GM12878 (cell line): Measurements from ENCODE around the gene NHLRC3. TPM values are rescaled to one million over a fixed set of nuclear protein-coding genes. Genes with fewer than 3 reads are reported as not detected.

Source experiments
- ATAC-seq: fragments of 200-7000 bp; cut with Tn5 transposase; 3 replicates; pipeline ENCODE4 v1.9.1; 2020; ENCODE audit warnings: mild to moderate bottlenecking, moderate library complexity
- BruUV-seq: library from RNA; stranded (reverse); fragments of 400-500 nt; replicated peaks from 2 replicates; lab custom pipeline; 2021; lab: Mats Ljungman, UMichigan
- CTCF ChIA-PET: fragments of 300-600 bp; sonication (Branson Sonifier 250); formaldehyde crosslinking; extraction: SDS; loops from one replicate; lab custom pipeline; 2021; ENCODE audit warnings: inconsistent platforms; lab: Yijun Ruan, JAX
- POLR2A ChIA-PET: fragments of 350-600 bp; formaldehyde crosslinking; extraction: SDS; loops from one replicate; lab custom pipeline; 2021; ENCODE audit warnings: inconsistent platforms; lab: Charles Lee
- RAD21 ChIA-PET: fragments of 300-600 bp; sonication (Branson Sonifier 250); formaldehyde crosslinking; loops from one replicate; lab custom pipeline; 2023; ENCODE audit warnings: antibody characterized with exemption; ENCODE audit not compliant: unreplicated experiment; lab: Charles Lee
- SMC1A ChIA-PET: fragments of 300-600 bp; sonication (Branson Sonifier 250); formaldehyde crosslinking; loops from one replicate; lab custom pipeline; 2023; ENCODE audit not compliant: unreplicated experiment, uncharacterized antibody; lab: Charles Lee
- DNase-seq: peaks from one replicate; pipeline ENCODE4 v3.0.0-alpha.2; 2011; ENCODE audit warnings: low read depth, low spot score
- FAIRE-seq: peaks from 3 replicates; lab custom pipeline; 2011; peaks lifted over from hg19 to GRCh38; lab: Jason Lieb, UNC
- H2AFZ ChIP-seq: 2 replicates; pipeline ENCODE4 v1.6.0; 2011; ENCODE audit warnings: low read depth, low read length, control low read depth; ENCODE audit not compliant: control insufficient read depth
- H3K27ac ChIP-seq: 2 replicates; pipeline ENCODE4 v1.5.1; 2011; ENCODE audit warnings: control low read depth; ENCODE audit not compliant: control insufficient read depth, insufficient read depth
- H3K27me3 ChIP-seq, 2 experiments: replicated peaks in 1 of 2; 2 replicates each; pipeline versions ENCODE4 v1.6.0 to v1.6.1; 2011; ENCODE audit warnings: low read length in 1 of 2; ENCODE audit not compliant: control insufficient read depth in 2 of 2, insufficient read depth in 2 of 2
- H3K36me3 ChIP-seq, 2 experiments: 2 replicates each; pipeline ENCODE4 v1.5.1; 2011; ENCODE audit warnings: low read length in 1 of 2; ENCODE audit not compliant: control insufficient read depth in 2 of 2, insufficient read depth in 2 of 2
- H3K4me1 ChIP-seq: 2 replicates; pipeline ENCODE4 v1.6.1; 2011; ENCODE audit warnings: mild to moderate bottlenecking, low read length, moderate library complexity, mixed read lengths; ENCODE audit not compliant: control insufficient read depth, insufficient read depth
- H3K4me2 ChIP-seq: 2 replicates; pipeline ENCODE4 v1.6.0; 2011; ENCODE audit warnings: control low read depth; ENCODE audit not compliant: control insufficient read depth, insufficient read depth
- H3K4me3 ChIP-seq: fragments of 200-600 bp; sonication (generic); 2 replicates; pipeline ENCODE4 v1.5.1; 2016
- H3K79me2 ChIP-seq: 2 replicates; pipeline ENCODE4 v1.6.0; 2011; ENCODE audit warnings: low read length; ENCODE audit not compliant: control insufficient read depth, insufficient read depth
- H3K9ac ChIP-seq: 2 replicates; pipeline ENCODE4 v1.8.0; 2011; ENCODE audit warnings: low read length, control low read depth, mixed read lengths; ENCODE audit not compliant: control insufficient read depth, insufficient read depth
- H3K9me3 ChIP-seq: replicated peaks from 3 replicates; pipeline ENCODE4 v1.5.1; 2011; ENCODE audit warnings: mild to moderate bottlenecking, low read length; ENCODE audit not compliant: control insufficient read depth, insufficient read depth
- H4K20me1 ChIP-seq: 2 replicates; pipeline ENCODE4 v1.6.0; 2011; ENCODE audit not compliant: control insufficient read depth, insufficient read depth
- BACH1 ChIP-seq: fragments of 450-650 bp; IDR thresholded peaks from 2 replicates; pipeline ENCODE4 v1.6.1; 2017; ENCODE audit warnings: mild to moderate bottlenecking, borderline replicate concordance
- GABPA ChIP-seq: IDR thresholded peaks from 2 replicates; pipeline ENCODE4 v1.6.1; 2014; ENCODE audit warnings: antibody characterized with exemption, low read depth, mild to moderate bottlenecking, inconsistent platforms
- RCOR1 ChIP-seq: conservative IDR thresholded peaks from 2 replicates; pipeline ENCODE4 v1.6.1; 2012; ENCODE audit warnings: low read depth, low read length, improper control_type of control experiment
- RFX5 ChIP-seq: IDR thresholded peaks from 2 replicates; pipeline ENCODE4 v1.6.1; 2011; ENCODE audit warnings: low read depth, low read length, improper control_type of control experiment
- SUPT20H ChIP-seq: IDR thresholded peaks from 2 replicates; pipeline ENCODE4 v1.6.1; 2011; ENCODE audit warnings: low read depth, mild to moderate bottlenecking, low read length, moderate library complexity, borderline replicate concordance; ENCODE audit not compliant: control insufficient read depth
- WGBS: methylation state at CpG from one replicate; pipeline ENCODE4 v1.1.6; 2016; ENCODE audit warnings: low lambda C conversion rate; ENCODE audit not compliant: insufficient replicate concordance, insufficient coverage; ENCODE audit errors: missing lambda C conversion rate; 5-methylcytosine and 5-hydroxymethylcytosine counted together
- in situ Hi-C: fragments of 300-500 bp; cut with MboI; formaldehyde crosslinking; loops from 9 replicates; pipeline ENCODE4 v1.14.3; 2018; ENCODE audit warnings: mixed read lengths
- intact Hi-C: fragments of 100-400 bp; cut with micrococcal nuclease; formaldehyde crosslinking; loops from one replicate; pipeline ENCODE4 v1.14.2; 2022; ENCODE audit not compliant: unreplicated experiment
- polyA plus RNA-seq, 11 experiments: library from polyadenylated mRNA; depleted of rRNA in 4 of 11; unstranded in 6 of 11; stranded (reverse) in 5 of 11; fragments of >200 nt; fragmentation: Nextera tagmentation in 4 of 11; fragmentation: Illumina TruSeq in 1 of 11; extraction: Ambion mirVana in 4 of 11; extraction: Trizol in 1 of 11; gene quantifications; 1 replicate in 1 of 11; 2 replicates in 10 of 11; pipeline versions ENCODE4 v1.2.1 to v1.2.3, GENCODE V29; 2011 to 2016; ENCODE audit warnings: inconsistent platforms in 2 of 11, missing spikeins in 2 of 11, low read depth in 1 of 11
- total RNA-seq, 4 experiments: library from RNA; depleted of rRNA in 3 of 4; stranded (reverse); fragments of >200 nt in 3 of 4; fragmentation: Illumina TruSeq in 1 of 4; extraction: Trizol in 1 of 4; gene quantifications; 2 replicates each; pipeline versions ENCODE4 v1.2.1 to v1.2.3, GENCODE V29; 2013 to 2021
- TF ChIP-seq, protein P1 (sequence below): fragments of 450-650 bp; IDR thresholded peaks from 2 replicates; pipeline ENCODE4 v1.6.1; 2018; ENCODE audit warnings: borderline replicate concordance, mild to moderate bottlenecking; ENCODE audit not compliant: partially characterized antibody
- TF ChIP-seq, protein P2 (sequence below): fragments of 450-650 bp; IDR thresholded peaks from 2 replicates; pipeline ENCODE4 v1.6.1; 2017; ENCODE audit warnings: mild to moderate bottlenecking, low read depth, inconsistent platforms; ENCODE audit not compliant: poor library complexity, severe bottlenecking
- TF ChIP-seq, protein P3 (sequence below): IDR thresholded peaks from 2 replicates; pipeline ENCODE4 v1.6.1; 2012; ENCODE audit warnings: low read depth, low read length, improper control_type of control experiment

Gene NHLRC3
- total and polyA plus RNA-seq, 10 of the 15 experiments (the other 5 are each of a cell fraction or from before 2014, with no cell fraction given) = 8.3 to 38.0 (median 18.9) TPM

DNA sequence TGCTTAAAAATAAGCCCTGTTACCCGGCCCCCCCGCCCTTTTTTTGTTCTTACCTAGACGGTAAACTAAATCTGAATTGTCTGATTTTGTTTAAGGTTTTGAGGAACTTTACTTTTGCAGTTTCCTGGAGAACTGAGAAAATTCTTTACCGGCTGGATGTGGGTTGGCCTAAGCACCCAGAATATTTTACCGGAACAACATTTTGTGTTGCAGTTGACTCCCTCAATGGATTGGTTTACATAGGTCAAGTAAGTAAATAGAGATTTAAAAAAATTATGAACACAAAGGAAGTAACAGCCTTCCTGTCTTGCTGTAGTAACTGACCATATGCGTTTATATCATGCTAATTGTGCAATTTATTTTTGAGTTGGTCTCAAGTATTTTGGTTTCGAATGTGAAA, 785 bp downstream of the NHLRC3 start:
- Histone ChIP-seq H3K9me3 (no peaks in the 10 kb centered on the region), H3K27ac (peak overlapping the region; percentile 93), H3K4me3 (peak overlapping the region; percentile 95), H3K36me3 (peaks cover 0 to 1% of the 10 kb centered on the region in 2 experiments; a peak in 1 of 4 replicates), H3K4me1 (peaks cover 9% of the 10 kb centered on the region), H3K4me2 (peak overlapping the region; percentile 85), H3K27me3 (no peaks in the 10 kb centered on the region), H3K79me2 (peaks cover 59% of the 10 kb centered on the region), H2AFZ (peak overlapping the region; percentile 97), H3K9ac (peak overlapping the region; percentile 94), H4K20me1 (no peaks in the 10 kb centered on the region)
- TF ChIP-seq RCOR1 (no peak), SUPT20H (no peak), GABPA (no peak)
- FAIRE-seq = no peak
- ChIA-PET SMC1A (interaction anchor here (1.0 kb wide), 3 partner anchors 19 to 220 kb away, joined by 3 read pairs; no protein-coding TSS in a partner anchor), POLR2A (interaction anchor here (1.1 to 1.2 kb wide), 2 partner anchors 9 kb away, joined by 3 to 6 read pairs; no protein-coding TSS in a partner anchor), CTCF (no interaction called here), RAD21 (interaction anchor here (1.2 kb wide), 1 partner anchor 12 kb away, joined by 3 read pairs; no protein-coding TSS in a partner anchor)
- intact Hi-C loops (loop anchor here (10.0 kb wide), 1 partner anchor 694 kb away; the partner anchor contains the start of gene UFM1), in situ Hi-C loops (no loop called here)
- no peak for ATAC-seq
- WGBS = under 1% methylated on average over 7 of the region's 7 CpGs
- no peak for DNase-seq
- BruUV-seq = no TSS peak

DNA sequence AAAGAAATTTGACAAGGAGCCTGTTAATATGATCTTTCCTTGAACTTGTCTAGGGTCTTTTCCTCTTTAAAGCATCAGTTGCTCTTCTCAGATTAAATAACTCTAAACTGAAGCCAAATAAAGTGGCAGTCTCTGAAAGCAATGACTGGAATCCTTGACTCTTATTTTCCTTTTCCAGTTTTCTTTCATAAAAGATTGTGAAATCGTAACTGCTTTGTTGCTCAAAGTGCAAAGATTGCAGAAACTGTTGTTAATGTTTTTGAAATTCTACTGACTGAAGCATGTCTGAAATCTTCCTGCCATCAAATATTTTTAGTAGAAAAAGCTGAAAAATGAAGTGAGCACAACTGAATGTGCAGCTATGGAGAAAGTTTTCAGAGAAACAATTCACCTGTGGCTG, 1.9 kb downstream of the NHLRC3 start:
- CTCF ChIA-PET = interaction anchor here (1.4 to 1.5 kb wide), 2 partner anchors 9 to 22 kb away, joined by 3 to 5 read pairs; no protein-coding TSS in a partner anchor
- 100% methylated on average over 1 of the region's 1 CpG for WGBS
- intact Hi-C loops (no loop called here), in situ Hi-C loops (loop anchor here (5.0 kb wide), 1 partner anchor 222 kb away; no protein-coding TSS in a partner anchor)
- DNase-seq = no peak
- Histone ChIP-seq H3K9ac (no peak overlapping the region), H3K4me1 (peaks cover 18% of the 10 kb centered on the region), H4K20me1 (no peaks in the 10 kb centered on the region), H3K4me2 (peak overlapping the region; percentile 46), H3K9me3 (no peaks in the 10 kb centered on the region), H3K36me3 (peaks cover 0 to under 1% of the 10 kb centered on the region in 2 experiments; a peak in 1 of 4 replicates), H2AFZ (no peak overlapping the region), H3K27ac (no peak overlapping the region), H3K27me3 (no peaks in the 10 kb centered on the region), H3K79me2 (peaks cover 47% of the 10 kb centered on the region), H3K4me3 (peak overlapping the region; percentile 19; the same call in 1 of the 2 replicates)
- RAD21 ChIA-PET = interaction anchor here (1.0 to 1.2 kb wide), 2 partner anchors 10 to 221 kb away, joined by 3 read pairs; no protein-coding TSS in a partner anchor
- SMC1A ChIA-PET = interaction anchor here (1.2 to 2.8 kb wide), 4 partner anchors 10 to 573 kb away, joined by 3 to 8 read pairs (median 6); no protein-coding TSS in a partner anchor
- no TSS peak for BruUV-seq
- no peak for ATAC-seq
- FAIRE-seq = no peak
- POLR2A ChIA-PET = no interaction called here
- TF ChIP-seq RFX5 = no peak
- TF ChIP-seq, protein P1, sequence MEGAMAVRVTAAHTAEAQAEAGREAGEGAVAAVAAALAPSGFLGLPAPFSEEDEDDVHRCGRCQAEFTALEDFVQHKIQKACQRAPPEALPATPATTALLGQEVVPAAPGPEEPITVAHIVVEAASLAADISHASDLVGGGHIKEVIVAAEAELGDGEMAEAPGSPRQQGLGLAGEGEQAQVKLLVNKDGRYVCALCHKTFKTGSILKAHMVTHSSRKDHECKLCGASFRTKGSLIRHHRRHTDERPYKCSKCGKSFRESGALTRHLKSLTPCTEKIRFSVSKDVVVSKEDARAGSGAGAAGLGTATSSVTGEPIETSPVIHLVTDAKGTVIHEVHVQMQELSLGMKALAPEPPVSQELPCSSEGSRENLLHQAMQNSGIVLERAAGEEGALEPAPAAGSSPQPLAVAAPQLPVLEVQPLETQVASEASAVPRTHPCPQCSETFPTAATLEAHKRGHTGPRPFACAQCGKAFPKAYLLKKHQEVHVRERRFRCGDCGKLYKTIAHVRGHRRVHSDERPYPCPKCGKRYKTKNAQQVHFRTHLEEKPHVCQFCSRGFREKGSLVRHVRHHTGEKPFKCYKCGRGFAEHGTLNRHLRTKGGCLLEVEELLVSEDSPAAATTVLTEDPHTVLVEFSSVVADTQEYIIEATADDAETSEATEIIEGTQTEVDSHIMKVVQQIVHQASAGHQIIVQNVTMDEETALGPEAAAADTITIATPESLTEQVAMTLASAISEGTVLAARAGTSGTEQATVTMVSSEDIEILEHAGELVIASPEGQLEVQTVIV = no peak
- TF ChIP-seq BACH1 = no peak
- TF ChIP-seq, protein P2, sequence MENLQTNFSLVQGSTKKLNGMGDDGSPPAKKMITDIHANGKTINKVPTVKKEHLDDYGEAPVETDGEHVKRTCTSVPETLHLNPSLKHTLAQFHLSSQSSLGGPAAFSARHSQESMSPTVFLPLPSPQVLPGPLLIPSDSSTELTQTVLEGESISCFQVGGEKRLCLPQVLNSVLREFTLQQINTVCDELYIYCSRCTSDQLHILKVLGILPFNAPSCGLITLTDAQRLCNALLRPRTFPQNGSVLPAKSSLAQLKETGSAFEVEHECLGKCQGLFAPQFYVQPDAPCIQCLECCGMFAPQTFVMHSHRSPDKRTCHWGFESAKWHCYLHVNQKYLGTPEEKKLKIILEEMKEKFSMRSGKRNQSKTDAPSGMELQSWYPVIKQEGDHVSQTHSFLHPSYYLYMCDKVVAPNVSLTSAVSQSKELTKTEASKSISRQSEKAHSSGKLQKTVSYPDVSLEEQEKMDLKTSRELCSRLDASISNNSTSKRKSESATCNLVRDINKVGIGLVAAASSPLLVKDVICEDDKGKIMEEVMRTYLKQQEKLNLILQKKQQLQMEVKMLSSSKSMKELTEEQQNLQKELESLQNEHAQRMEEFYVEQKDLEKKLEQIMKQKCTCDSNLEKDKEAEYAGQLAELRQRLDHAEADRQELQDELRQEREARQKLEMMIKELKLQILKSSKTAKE = no peak
- TF ChIP-seq, protein P3, sequence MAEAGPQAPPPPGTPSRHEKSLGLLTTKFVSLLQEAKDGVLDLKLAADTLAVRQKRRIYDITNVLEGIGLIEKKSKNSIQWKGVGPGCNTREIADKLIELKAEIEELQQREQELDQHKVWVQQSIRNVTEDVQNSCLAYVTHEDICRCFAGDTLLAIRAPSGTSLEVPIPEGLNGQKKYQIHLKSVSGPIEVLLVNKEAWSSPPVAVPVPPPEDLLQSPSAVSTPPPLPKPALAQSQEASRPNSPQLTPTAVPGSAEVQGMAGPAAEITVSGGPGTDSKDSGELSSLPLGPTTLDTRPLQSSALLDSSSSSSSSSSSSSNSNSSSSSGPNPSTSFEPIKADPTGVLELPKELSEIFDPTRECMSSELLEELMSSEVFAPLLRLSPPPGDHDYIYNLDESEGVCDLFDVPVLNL = no peak
